HG03571 (cell line): ENCODE data around the gene PKP1.

Experiments
- ATAC-seq: cut with Tn5 transposase; IDR thresholded peaks from one replicate; pipeline ENCODE4 v1.9.1; 2021; ENCODE audit not compliant: unreplicated experiment

Gene PKP1

DNA sequence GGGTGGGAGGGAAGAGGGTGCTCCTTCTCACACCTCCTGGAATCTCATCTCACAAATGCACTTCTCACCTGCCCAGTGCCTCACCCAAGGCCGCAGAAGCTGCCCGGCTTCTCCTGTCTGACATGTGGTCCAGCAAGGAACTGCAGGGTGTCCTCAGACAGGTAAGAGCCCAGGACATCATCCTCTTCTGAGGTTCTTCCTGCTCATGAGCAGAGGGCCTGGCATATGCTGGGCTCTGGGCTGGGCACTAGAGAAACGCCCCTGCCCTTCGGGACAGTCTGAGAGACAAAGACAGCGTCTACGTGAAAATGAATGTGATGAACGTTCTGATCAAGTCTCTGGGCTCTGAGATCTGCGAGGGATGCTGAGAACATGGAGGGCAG is 42.4 kb downstream of the PKP1 start:
- ATAC-seq = no peak

DNA sequence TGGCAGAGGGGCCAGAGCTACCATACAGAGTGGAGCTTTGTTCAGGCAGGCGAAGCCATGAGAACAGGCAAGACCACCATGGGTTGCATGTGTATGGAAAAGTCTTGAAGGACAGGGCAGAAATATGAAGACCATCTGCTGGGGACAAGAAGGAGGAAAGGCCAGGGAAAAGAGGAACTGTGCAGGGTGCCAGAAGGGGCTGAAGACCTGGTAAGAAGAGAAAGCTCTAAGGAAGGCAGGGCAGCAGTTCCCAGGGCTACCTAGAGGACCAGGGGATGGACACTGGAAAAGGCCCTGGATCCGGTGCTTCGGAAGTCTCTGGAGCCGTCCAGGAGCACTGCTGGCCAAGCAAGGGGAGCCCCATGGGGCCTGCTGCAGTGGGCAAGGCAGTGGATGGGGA is 43.4 kb downstream of the PKP1 start:
- ATAC-seq = no peak

DNA sequence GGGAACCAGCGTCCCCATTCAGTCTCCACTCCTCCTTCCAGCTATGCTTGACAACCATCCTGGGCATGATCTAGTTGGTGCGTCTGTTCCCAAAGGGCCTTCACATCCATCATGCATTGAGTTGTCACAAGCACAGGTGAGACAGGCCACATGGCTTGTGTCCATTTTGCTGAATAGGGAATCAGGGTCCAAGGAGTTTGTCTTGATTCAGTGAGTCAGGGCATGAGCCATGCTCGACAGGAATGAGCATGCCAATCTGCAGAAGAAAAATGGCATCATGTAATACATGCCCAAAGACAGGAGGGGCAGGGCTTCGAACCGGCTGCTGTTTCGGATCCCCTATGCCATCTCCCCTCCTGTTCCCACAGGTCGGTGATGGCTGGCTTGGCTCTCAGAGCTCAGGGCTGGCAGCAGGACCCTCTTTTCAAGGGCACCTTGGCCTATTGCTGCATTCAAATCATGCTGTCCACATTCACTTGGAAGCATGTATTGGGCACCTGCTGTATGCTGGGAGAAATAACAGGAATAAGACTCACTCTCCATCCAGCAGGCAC is 44.5 kb downstream of the PKP1 start:
- ATAC-seq = no peak

DNA sequence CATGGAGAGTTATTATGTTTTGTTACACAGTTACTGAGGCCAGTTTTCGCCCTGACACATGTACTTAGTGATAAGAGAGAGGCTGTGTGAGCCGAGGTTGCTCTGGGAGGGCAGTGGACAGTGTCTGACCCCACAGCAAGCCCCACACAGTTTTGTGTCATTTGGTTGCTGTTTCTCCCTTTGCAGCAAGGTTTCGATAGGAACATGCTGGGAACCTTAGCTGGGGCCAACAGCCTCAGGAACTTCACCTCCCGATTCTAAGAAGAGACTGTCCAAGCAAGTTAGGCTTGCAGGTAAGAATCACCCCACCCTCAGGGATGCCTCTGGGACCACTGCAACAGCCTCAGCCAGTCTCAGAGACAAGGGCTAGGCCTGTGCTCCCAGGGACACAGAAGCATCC is 45.3 kb downstream of the PKP1 start:
- no peak for ATAC-seq

DNA sequence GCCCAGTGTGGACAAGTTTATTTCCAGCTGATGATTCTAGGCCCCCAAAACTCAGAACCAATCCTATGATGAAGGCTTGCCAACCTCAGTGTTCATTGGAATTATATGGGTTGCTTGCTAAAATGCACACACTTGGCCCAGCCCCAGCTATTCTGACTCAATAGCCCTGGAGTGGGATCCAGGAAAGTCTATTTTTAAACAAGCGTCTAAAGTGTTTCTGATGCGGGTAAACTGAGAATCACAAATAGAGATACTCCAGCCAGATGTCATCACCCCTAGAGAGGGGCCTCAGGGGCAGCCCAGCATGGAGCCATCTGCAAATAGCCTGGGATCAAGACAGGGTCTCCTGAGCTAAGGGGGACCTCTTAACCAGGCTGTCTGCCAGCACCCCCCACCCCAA is 46.0 kb downstream of the PKP1 start:
- no peak for ATAC-seq

DNA sequence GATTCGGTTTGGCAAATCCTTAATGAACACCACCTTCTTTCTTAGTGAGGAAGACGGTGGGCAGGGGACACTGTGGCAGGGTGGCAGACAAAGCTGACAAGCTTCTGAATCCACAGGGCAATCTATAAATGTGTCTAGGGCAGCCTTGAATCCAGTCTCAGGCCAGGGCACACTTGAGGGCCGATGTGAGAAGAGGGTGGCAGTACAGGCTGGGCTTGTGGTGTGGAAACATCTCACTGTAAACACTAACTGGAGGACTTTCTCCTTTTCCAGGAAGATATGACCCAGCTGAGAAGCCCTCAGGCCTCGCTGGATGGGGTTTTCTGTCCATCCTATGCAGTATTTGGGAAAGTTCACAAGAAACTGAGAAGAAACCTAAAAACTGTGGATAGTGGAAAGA is 46.5 kb downstream of the PKP1 start:
- no peak for ATAC-seq

DNA sequence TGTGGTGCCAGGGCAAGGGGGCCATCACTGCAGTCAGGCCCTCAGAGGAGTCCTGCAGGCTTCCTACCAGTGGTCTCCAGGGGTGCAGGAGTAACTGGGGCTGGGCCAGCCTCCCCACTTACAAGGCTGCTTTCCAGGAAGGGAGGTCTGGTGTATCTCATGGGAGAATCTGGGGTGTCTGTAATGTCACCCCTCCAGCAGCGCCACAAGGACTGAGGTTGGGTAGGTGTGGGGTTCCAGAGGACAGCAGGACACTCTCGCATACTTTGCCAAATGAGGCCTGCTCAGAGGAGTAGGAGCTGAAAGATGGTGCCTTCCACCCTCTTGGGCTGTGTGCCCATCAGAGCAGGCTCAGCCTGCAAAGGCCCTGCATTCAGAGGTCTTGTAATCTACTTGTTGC is 47.2 kb downstream of the PKP1 start:
- ATAC-seq = no peak

DNA sequence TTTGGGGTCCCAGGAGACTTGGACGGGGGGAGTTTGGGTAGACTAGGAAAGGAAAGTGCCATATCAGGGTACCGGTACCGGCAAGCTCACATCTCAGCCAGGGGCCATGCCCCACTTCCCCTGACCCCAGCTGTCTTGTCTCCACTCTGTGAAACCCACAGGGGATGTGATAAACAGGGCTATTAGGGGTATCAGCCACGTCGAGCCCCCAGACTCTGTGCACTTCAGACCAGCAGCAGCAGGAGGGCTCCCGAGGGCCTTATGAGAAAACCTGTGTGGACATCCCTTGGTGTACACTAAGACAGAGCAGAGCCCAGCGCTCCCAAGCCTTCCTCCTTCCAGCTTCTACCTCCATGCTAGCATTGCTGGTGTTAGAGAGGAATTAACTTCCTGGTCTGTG is 47.9 kb downstream of the PKP1 start:
- no peak for ATAC-seq

DNA sequence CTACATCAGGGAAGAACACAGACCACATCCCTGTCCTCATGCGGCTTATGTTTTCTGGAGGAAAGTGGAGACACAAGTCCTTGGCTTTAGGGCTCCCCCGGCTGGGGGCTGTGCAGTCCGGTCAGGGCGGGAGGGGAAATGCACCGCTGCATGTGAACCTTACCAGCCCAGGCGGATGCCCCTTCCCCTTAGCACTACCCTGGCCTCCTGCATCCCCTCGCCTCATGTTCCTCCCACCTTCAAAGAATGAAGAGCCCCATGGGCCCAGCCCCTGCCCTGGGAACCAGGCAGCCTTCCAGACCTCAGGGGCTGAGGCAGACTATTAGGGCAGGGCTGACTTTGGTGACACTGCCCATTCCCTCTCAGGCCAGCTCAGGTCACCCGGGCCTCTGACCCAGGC is 48.7 kb downstream of the PKP1 start:
- ATAC-seq = no peak

DNA sequence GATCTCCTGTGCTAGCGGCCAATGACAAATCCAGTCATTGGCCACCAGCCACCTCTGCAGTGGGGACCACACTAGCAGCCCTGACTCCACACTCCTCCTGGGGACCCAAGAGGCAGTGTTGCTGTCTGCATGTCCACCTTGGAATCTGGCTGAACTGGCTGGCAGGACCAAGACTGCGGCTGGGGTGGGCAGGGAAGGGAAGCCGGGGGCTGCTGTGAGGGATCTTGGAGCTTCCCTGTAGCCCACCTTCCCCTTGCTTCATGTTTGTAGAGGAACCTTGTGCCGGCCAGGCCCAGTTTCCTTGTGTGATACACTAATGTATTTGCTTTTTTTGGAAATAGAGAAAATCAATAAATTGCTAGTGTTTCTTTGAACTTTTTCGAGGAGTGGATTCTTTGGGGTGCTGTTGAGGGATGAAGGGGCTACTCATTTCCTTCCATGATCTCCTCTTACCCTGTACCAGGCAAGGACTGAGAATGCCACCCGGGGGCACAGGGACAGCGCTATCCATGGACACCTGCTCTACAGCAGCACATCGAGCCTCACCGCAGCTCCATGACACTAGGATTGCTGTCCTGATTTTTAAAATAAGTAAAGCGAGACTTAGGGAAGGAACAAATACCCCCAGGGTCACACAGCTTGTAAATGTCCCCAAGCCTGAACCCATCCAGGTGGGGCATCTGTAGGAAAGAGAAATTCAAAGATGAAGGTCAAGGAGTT is 49.5 kb downstream of the PKP1 start:
- no peak for ATAC-seq

DNA sequence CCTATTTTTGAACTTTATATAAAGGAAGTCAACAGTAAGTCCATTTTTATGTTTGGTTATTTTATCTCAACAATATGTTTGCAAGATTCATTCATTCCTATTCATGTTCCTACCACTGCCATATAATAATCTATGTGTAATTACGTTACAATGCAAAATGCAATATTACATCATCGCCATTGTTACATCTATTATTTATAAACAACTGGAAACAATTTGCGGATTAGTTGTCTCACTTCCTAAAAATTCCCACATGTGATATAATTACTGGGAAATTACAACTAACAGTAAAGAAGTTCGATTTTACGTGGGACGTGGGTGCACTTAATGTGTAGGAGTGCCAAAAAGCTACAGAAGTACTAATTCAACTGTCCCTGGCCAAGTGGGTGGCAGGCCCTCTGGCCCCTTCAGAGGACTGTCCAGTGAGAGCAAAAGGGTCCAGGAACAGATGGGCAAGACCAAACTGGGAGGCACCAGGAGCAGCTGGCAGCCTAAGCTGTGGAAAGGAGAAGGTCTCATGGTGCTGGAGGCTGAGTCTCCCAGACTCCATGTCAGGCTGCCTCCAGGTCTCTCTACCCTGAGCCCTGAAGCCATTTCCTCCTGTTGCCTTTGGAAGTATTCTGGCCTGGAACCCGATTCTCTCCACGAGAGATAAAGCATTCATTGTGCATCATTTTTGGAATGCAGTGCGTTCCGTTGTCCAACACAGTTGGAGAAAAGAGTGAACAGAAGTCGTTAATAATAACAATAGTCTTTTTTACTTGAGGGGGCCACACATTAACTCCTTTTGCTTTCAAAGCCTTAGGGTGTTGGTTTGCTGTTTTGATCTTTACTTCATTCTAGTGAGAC is 51.2 kb downstream of the PKP1 start:
- ATAC-seq = no peak

DNA sequence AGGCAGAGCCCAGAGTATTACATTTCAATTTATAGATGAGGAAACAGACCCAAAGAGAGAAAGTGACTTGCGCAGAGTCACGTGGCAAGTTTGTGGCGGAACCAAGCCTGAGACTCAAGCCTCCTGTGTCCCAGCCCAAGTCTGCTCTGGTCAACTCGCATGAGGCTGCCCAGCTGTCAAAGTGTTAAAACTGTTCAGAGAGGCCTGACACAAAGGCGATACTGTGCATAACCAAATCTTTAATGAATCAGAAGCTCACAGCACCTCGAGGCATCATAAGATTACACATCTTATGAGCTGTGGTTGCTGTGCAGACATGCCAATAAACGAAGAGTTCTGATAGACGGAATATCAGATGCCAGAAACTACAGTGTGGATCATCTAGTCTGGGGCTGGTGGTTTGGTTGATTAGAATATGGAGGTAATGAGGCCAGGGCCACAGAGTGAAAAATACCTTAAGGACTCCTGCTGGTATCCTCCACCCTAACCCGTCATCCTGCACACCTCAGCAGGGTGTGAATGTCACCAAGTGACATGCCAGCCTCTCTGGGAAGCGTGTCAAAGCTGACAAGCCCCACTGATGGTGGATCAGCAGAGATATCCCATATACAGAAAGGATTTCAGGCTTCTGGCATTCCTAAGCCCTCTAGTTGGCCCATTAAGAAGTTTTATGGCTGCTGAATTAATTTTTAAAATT is 52.0 kb downstream of the PKP1 start:
- ATAC-seq = no peak

DNA sequence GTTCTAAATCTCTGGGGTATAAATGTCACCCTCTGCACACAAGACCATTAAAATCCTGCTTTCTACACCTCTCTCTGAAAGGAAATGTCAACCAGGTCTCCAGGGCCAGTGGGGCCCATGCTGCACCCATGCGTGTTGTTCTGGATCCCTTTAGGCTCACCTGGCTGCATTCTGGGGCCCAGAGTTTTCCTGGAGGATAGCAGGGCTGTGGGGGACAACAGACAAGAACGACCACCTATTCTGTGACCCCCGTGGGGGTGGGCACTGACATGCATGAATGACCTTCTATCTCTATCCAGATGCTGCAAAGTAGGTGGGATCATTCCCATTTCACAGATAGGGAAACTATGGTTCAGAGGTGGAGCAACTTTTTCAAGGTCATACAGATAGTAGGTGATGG is 52.6 kb downstream of the PKP1 start:
- ATAC-seq = no peak

DNA sequence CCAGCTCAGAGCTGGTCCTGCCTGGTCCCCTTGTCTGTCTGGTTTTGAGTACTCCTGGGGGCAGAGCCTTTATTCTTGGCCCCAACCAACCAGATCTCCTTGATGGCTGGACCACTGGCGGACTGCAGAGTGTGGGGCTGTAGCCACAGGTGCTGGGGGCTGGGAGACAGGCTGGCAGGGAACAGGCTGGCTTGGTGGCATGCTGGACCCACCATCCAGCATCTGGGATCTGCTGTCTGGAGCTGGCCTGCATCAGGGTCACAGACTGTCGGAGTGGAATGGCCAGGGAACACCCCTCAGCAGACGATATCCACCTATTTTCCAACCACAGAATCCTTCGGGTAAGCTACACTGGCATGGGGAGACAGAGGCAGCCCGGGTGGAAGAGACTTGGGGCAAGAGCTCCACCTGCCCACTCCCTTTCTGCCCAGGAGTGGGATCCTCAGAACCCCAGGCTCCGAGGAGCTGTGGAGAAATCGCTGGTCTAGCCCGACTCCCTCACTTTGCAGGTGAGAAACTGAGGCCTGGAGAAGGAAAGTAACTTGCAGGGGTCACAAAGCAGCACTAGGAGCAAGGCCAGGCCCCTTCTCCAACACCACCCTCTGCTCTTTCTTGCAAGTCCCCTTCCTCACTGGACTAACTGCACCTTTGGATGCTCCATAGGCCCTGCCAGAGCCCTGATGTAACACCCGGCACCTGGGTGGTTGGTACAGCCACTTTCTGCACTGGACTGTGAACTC is 53.6 kb downstream of the PKP1 start:
- ATAC-seq = no peak

DNA sequence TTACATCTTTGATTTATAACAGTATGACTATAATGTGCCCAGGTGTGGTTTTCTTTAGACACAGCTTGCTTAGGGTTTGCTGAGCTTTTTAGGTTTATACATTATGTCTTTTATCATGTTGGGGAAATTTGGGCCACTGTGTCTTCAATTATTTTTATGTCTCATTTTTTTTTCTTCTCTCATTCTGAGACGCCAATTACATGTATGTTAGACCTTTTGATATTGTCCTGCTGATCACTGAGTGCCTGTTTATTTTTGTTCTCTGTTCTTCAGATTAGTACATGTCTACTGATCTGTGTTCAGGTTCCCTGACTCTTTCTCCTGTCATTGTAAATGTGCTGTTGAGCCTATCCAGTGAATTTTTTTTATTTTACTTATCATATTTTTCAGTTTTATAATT is 58.1 kb downstream of the PKP1 start:
- ATAC-seq = no peak

DNA sequence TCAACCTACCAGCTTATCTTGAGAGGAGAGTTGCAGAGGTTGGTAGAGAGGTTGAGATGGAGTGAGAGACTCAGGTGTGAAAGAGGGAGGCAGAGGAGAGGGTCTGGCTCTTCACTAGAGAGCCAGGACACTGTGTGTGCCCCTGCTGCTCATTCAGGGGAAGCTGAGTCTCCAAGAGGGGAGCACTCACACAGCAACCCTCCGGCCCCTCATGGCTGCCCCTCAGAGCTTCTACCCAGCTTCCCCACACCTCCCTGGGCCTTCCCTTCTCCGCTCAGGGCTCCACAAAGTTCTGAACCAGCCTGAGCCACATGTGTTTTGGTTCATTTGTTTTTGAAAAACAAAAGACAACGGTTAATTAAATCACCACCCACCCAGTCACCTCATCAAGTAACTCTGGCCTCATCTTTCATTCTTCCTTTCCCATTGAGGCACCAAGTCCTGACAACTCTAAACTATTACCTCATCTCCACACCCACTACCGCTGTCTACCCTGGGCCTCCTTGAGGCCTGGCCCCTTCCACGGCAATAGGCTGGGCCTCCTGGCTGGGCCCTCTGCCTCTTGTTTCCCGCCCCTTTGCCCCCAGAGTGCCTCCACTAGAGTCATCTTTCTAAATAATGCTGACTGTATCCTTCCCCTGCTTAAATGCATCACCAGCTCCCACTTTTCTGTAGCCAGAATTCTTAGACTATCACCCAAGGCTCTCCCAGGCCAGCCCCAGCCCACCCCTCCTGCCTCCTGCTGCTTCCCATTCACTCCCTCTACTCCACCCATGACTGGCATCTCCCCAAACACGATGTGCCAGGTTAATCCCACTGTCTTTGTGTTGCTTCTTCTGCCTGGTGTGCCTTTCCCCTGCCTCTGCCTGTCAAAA is 61.1 kb downstream of the PKP1 start:
- ATAC-seq = no peak

DNA sequence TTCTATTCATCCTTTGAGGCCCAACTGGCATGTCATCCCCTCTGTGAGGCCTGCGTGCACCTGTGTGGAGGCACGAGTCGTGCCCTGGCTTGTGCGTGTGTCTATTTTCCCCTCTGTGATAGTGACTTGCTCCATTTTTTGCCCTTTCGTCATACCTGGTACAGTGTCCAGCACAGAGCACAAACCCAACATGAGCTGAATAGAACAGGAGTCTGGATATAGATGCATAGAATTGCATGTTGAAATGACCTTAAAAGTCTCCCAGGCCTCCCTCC is 61.7 kb downstream of the PKP1 start:
- no peak for ATAC-seq

DNA sequence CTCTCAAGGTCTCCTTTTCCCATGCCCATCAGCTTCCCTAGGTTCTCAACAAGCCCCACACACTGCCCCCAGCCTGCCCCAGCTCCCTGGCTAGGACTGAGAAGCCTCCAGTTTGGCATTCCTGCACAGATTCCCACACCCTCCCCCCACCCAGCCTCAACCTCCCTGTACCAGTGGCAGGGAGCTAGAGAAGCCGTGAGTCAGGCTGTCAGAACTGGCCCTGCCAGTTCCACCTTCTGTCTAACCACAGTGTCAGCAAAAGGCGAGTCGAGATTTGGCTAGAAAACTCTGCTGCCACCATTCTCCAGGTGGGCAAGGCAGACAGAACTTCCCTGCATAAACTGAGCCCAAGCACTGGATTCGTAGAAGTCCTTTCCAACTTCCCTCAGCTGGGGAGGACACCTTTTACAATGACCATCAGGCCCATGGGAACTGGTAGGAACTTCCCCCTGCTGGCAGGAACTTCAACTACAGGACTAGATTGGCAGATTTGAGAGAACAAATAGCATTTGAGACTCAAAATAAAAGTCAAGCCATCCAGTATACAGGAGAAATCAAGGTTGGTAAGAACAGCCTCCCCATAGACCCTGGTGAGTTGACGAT is 63.1 kb downstream of the PKP1 start:
- ATAC-seq = no peak

DNA sequence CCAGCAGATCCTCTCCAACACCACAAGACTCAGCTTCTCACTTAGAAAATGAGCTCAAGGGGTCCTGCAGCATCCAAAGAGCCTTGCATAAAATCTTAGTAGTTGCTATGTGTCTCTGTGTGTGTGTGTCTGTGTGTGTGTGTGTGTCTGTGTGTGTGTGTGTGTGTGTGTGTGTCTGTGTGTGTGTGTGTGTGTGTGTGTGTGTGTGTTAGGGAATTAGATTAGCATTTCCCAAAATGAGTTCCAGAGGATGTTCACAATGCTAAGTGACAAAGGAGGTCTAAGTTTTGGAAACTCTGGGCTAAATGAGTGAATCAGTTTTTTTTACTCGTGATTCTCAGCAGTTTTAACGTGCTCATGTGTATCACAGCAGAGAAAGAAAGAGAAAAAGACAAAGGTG is 63.7 kb downstream of the PKP1 start:
- ATAC-seq = no peak
